ENCODE data around the gene PPAT.

DNA sequence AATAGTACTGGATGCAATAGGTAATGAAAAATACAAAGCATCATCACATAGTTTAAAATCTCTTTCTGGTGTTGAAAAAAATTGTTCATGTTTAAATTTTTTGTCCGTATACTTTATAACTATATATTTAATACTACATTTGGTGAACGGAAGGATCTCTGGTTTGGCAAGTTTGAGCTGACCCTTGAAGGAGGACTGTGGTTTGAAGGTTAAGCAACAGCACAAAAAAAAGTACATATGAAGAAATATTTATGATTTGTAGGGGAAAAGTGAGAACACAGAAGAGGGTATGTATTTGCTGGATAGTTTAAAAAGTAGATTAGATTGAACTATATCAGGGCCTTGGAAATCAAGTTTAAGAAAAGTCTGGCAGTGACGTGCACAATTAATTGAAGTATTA, 45.3 kb upstream of the PPAT start:
- TF ChIP-seq EGR1 (IDR thresholded peaks at IDR 0.05) (no peak), FOXM1 (IDR thresholded peaks at IDR 0.05; ENCODE audit: borderline replicate concordance, low read depth) (no peak), USF1 (IDR thresholded peaks at IDR 0.05) (no peak), NFIC (IDR thresholded peaks at IDR 0.05) (no peak), CEBPB (IDR thresholded peaks at IDR 0.05) (no peak), TCF12 (IDR thresholded peaks at IDR 0.05; ENCODE audit: low read depth) (no peak), RAD21 (IDR thresholded peaks at IDR 0.05; ENCODE audit: low read depth) (no peak), REST (IDR thresholded peaks at IDR 0.05; ENCODE audit: low read depth) (no peak), ZBTB7A (IDR thresholded peaks at IDR 0.05; ENCODE audit: low read depth) (no peak)
